Astrocyte (in vitro differentiated cells and primary cell): Measurements from ENCODE around the gene TOX3.

Experiments used
- EZH2 ChIP-seq: IDR thresholded peaks from 2 replicates; pipeline ENCODE4 v1.6.1; 2012; ENCODE audit warnings: mild to moderate bottlenecking, low read length, inconsistent platforms; ENCODE audit not compliant: insufficient read depth
- TF ChIP-seq, protein P1 (sequence below): IDR thresholded peaks from 2 replicates; pipeline ENCODE4 v1.5.1; 2011; ENCODE audit warnings: low read depth, mild to moderate bottlenecking, inconsistent platforms, low read length, moderate library complexity; ENCODE audit not compliant: insufficient read depth

- no peak for TF ChIP-seq EZH2
- TF ChIP-seq, protein P1, sequence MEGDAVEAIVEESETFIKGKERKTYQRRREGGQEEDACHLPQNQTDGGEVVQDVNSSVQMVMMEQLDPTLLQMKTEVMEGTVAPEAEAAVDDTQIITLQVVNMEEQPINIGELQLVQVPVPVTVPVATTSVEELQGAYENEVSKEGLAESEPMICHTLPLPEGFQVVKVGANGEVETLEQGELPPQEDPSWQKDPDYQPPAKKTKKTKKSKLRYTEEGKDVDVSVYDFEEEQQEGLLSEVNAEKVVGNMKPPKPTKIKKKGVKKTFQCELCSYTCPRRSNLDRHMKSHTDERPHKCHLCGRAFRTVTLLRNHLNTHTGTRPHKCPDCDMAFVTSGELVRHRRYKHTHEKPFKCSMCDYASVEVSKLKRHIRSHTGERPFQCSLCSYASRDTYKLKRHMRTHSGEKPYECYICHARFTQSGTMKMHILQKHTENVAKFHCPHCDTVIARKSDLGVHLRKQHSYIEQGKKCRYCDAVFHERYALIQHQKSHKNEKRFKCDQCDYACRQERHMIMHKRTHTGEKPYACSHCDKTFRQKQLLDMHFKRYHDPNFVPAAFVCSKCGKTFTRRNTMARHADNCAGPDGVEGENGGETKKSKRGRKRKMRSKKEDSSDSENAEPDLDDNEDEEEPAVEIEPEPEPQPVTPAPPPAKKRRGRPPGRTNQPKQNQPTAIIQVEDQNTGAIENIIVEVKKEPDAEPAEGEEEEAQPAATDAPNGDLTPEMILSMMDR: no peak
These were observed 84.1 kb downstream of the TOX3 start for GRCh38 chr16:52462816-52463215.
